Measurements from ENCODE around the gene LCTL.
A peak's percentile ranks its signal among the peaks of the same experiment; 100 is the strongest.
"Not testable (repeated sequence)": the region's sequence is repeated elsewhere in the genome, so short reads cannot be mapped to it uniquely, and the experiment has no call there.

Gene LCTL

GRCh38 chr15:66590435-66590834 lies 24.6 kb upstream of the LCTL start:
- Histone ChIP-seq H2AFZ (ENCODE audit: low read depth, low read length) (no peak overlapping the region), H3K9me3 (ENCODE audit: insufficient read depth, low read length) (no peaks in the 10 kb centered on the region), H3K27ac (ENCODE audit: low read length) (no peak overlapping the region), H3K4me2 (ENCODE audit: low read length) (no peak overlapping the region), H3K4me3 (ENCODE audit: low read length) (no peak overlapping the region), H3K27me3 (ENCODE audit: low read depth, low read length) (peaks cover 11% of the 10 kb centered on the region; the same call in 1 of the 2 replicates), H4K20me1 (ENCODE audit: insufficient read depth, low read length) (no peaks in the 10 kb centered on the region), H3K36me3 (replicated peaks; ENCODE audit: low read depth, low read length) (no peaks in the 10 kb centered on the region), H3K4me1 (ENCODE audit: low read length) (no peaks in the 10 kb centered on the region), H3K9ac (ENCODE audit: low read length) (no peak overlapping the region), H3K79me2 (ENCODE audit: low read length) (no peaks in the 10 kb centered on the region)
- no peak for TF ChIP-seq EZH2phosphoT487 (IDR thresholded peaks at IDR 0.05; ENCODE audit: low read depth)
- TF ChIP-seq, protein P1, sequence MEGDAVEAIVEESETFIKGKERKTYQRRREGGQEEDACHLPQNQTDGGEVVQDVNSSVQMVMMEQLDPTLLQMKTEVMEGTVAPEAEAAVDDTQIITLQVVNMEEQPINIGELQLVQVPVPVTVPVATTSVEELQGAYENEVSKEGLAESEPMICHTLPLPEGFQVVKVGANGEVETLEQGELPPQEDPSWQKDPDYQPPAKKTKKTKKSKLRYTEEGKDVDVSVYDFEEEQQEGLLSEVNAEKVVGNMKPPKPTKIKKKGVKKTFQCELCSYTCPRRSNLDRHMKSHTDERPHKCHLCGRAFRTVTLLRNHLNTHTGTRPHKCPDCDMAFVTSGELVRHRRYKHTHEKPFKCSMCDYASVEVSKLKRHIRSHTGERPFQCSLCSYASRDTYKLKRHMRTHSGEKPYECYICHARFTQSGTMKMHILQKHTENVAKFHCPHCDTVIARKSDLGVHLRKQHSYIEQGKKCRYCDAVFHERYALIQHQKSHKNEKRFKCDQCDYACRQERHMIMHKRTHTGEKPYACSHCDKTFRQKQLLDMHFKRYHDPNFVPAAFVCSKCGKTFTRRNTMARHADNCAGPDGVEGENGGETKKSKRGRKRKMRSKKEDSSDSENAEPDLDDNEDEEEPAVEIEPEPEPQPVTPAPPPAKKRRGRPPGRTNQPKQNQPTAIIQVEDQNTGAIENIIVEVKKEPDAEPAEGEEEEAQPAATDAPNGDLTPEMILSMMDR (IDR thresholded peaks at IDR 0.05; ENCODE audit: low read depth, low read length), result no peak

- peaks cover 11% of the 10 kb centered on the region; the same call in 1 of the 2 replicates for H3K27me3 ChIP-seq (ENCODE audit: low read depth, low read length)
- H2AFZ ChIP-seq (ENCODE audit: low read depth, low read length), result 0 out of 2 replicates have a peak overlapping the region, but pooled peaks have one; percentile 89
- H3K4me1 ChIP-seq (ENCODE audit: low read length); H3K4me2 ChIP-seq (ENCODE audit: low read length); H3K4me3 ChIP-seq (ENCODE audit: low read length); H4K20me1 ChIP-seq (ENCODE audit: insufficient read depth, low read length); H3K9ac ChIP-seq (ENCODE audit: low read length); H3K9me3 ChIP-seq (ENCODE audit: insufficient read depth, low read length); H3K79me2 ChIP-seq (ENCODE audit: low read length); H3K36me3 ChIP-seq (replicated peaks; ENCODE audit: low read depth, low read length); H3K27ac ChIP-seq (ENCODE audit: low read length): not testable (repeated sequence)
Observed at GRCh38 chr15:66589429-66589828, 23.6 kb upstream of the LCTL start.

GRCh38 chr15:66588971-66589370 lies 23.2 kb upstream of the LCTL start:
- Histone ChIP-seq H3K4me3 (ENCODE audit: low read length) (peak overlapping the region; percentile 64), H3K36me3 (replicated peaks; ENCODE audit: low read depth, low read length) (no peaks in the 10 kb centered on the region), H3K4me1 (ENCODE audit: low read length) (no peaks in the 10 kb centered on the region), H2AFZ (ENCODE audit: low read depth, low read length) (peak overlapping the region; percentile 89), H3K27ac (ENCODE audit: low read length) (no peak overlapping the region), H3K27me3 (ENCODE audit: low read depth, low read length) (peaks cover 11% of the 10 kb centered on the region; the same call in 1 of the 2 replicates), H3K79me2 (ENCODE audit: low read length) (no peaks in the 10 kb centered on the region), H3K4me2 (ENCODE audit: low read length) (peak overlapping the region; percentile 58), H3K9me3 (ENCODE audit: insufficient read depth, low read length) (no peaks in the 10 kb centered on the region), H4K20me1 (ENCODE audit: insufficient read depth, low read length) (no peaks in the 10 kb centered on the region), H3K9ac (ENCODE audit: low read length) (no peak overlapping the region)
- no peak for TF ChIP-seq EZH2phosphoT487 (IDR thresholded peaks at IDR 0.05; ENCODE audit: low read depth)
- TF ChIP-seq, protein P1 (IDR thresholded peaks at IDR 0.05; ENCODE audit: low read depth, low read length), result no peak

DNA sequence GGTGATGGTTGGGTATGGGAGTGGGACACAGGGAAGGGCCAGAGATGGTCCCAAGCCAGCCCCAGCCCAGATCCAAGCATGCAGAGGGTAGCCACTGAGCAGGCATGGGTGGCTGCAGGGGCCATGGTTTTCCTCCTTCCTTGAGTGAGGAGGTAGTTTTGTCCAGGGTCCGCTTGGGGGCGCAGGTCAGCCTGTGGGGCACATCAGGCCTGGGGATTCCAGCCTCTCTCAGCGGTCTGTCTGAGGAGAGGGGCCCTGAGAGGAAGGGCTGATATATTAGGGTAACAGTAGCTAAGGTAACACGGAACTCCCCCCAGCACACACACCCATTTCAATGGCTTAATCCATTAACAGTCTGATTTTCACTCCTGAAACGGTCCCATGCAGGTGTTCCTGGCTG lies 22.7 kb upstream of the LCTL start:
- Histone ChIP-seq H4K20me1 (ENCODE audit: insufficient read depth, low read length) (no peaks in the 10 kb centered on the region), H3K4me3 (ENCODE audit: low read length) (peak overlapping the region; percentile 64), H3K4me2 (ENCODE audit: low read length) (peak overlapping the region; percentile 58), H3K27me3 (ENCODE audit: low read depth, low read length) (peaks cover 11% of the 10 kb centered on the region; the same call in 1 of the 2 replicates), H3K9ac (ENCODE audit: low read length) (no peak overlapping the region), H2AFZ (ENCODE audit: low read depth, low read length) (peak overlapping the region; percentile 89), H3K4me1 (ENCODE audit: low read length) (no peaks in the 10 kb centered on the region), H3K36me3 (replicated peaks; ENCODE audit: low read depth, low read length) (no peaks in the 10 kb centered on the region), H3K79me2 (ENCODE audit: low read length) (no peaks in the 10 kb centered on the region), H3K9me3 (ENCODE audit: insufficient read depth, low read length) (no peaks in the 10 kb centered on the region), H3K27ac (ENCODE audit: low read length) (no peak overlapping the region)
- no peak for TF ChIP-seq EZH2phosphoT487 (IDR thresholded peaks at IDR 0.05; ENCODE audit: low read depth)
- TF ChIP-seq, protein P1 (IDR thresholded peaks at IDR 0.05; ENCODE audit: low read depth, low read length), result peak; percentile 52
